Activated CD4-positive, alpha-beta memory T cell treated with anti-CD3 and anti-CD28 coated beads for 36 hours (primary cell): ENCODE results near the gene REPIN1. TPM values are rescaled to one million over a fixed set of nuclear protein-coding genes. Genes with fewer than 3 reads are reported as not detected.

Source experiments
- CTCF ChIA-PET: fragments of 350-600 bp; sonication (Branson Sonifier 250); formaldehyde crosslinking; loops from one replicate; lab custom pipeline; 2021; ENCODE audit warnings: antibody characterized with exemption, inconsistent platforms; lab: Charles Lee
- POLR2A ChIA-PET: fragments of 350-600 bp; sonication (Branson Sonifier 250); formaldehyde crosslinking; loops from one replicate; lab custom pipeline; 2021; ENCODE audit warnings: antibody characterized with exemption; lab: Charles Lee
- DNase-seq: peaks from one replicate; pipeline ENCODE4 v3.0.0-alpha.2; 2020
- H3K27ac Mint-ChIP-seq: one replicate; pipeline ENCODE4 v1.8.0; 2021; ENCODE audit warnings: mixed read lengths
- H3K27me3 Mint-ChIP-seq: one replicate; pipeline ENCODE4 v1.8.0; 2021; ENCODE audit warnings: mixed read lengths
- H3K36me3 Mint-ChIP-seq: one replicate; pipeline ENCODE4 v1.8.0; 2021; ENCODE audit warnings: mixed read lengths
- H3K4me1 Mint-ChIP-seq: one replicate; pipeline ENCODE4 v1.8.0; 2021; ENCODE audit warnings: low read depth, mixed read lengths
- H3K4me3 Mint-ChIP-seq: one replicate; pipeline ENCODE4 v1.8.0; 2021; ENCODE audit warnings: mild to moderate bottlenecking, mixed read lengths
- H3K9me3 Mint-ChIP-seq: one replicate; pipeline ENCODE4 v1.8.0; 2021; ENCODE audit warnings: mixed read lengths
- intact Hi-C: fragments of 100-400 bp; cut with micrococcal nuclease; formaldehyde crosslinking; loops from one replicate; pipeline ENCODE4 v1.15.1; 2023
- total RNA-seq, 2 experiments: library from RNA; stranded (reverse); gene quantifications; one replicate each; pipeline ENCODE4 v1.2.3, GENCODE V29; 2021

Gene REPIN1
- total RNA-seq, 2 experiments from 2014 or later = 52.3 to 56.9 TPM

GRCh38 chr7:150327308-150327707, 41.3 kb upstream of the REPIN1 start:
- no peaks in the 10 kb centered on the region for H3K9me3 Mint-ChIP-seq
- peaks cover 28% of the 10 kb centered on the region for H3K4me1 Mint-ChIP-seq
- DNase-seq = no peak
- H3K27me3 Mint-ChIP-seq = no peaks in the 10 kb centered on the region
- H3K27ac Mint-ChIP-seq = peak overlapping the region; percentile 14
- intact Hi-C loops = no loop called here
- peaks cover 45% of the 10 kb centered on the region for H3K36me3 Mint-ChIP-seq
- ChIA-PET CTCF (no interaction called here), POLR2A (interaction anchor here (1.3 kb wide), 1 partner anchor 41 kb away, joined by 3 read pairs; the partner anchor contains the start of gene REPIN1)
- H3K4me3 Mint-ChIP-seq = no peak overlapping the region

GRCh38 chr7:150329331-150330120, 39.1 kb upstream of the REPIN1 start:
- no peak overlapping the region for H3K4me3 Mint-ChIP-seq
- ChIA-PET CTCF (no interaction called here), POLR2A (interaction anchor here (1.0 kb wide), 1 partner anchor 17 kb away, joined by 3 read pairs; no protein-coding TSS in a partner anchor)
- peaks cover 21% of the 10 kb centered on the region for H3K4me1 Mint-ChIP-seq
- peaks cover 36% of the 10 kb centered on the region for H3K36me3 Mint-ChIP-seq
- no peak overlapping the region for H3K27ac Mint-ChIP-seq
- H3K9me3 Mint-ChIP-seq = no peaks in the 10 kb centered on the region
- no peak for DNase-seq
- intact Hi-C loops = no loop called here
- H3K27me3 Mint-ChIP-seq = no peaks in the 10 kb centered on the region

- H3K36me3 Mint-ChIP-seq = peaks cover 28% of the 10 kb centered on the region
- CTCF ChIA-PET = no interaction called here
- H3K27me3 Mint-ChIP-seq = no peaks in the 10 kb centered on the region
- H3K27ac Mint-ChIP-seq = no peak overlapping the region
- no peak for DNase-seq
- H3K4me1 Mint-ChIP-seq = peaks cover 13% of the 10 kb centered on the region
- H3K4me3 Mint-ChIP-seq = no peak overlapping the region
- H3K9me3 Mint-ChIP-seq = no peaks in the 10 kb centered on the region
- POLR2A ChIA-PET = interaction anchor here (1.0 kb wide), 1 partner anchor 16 kb away, joined by 3 read pairs; no protein-coding TSS in a partner anchor
- intact Hi-C loops = no loop called here
Observed at GRCh38 chr7:150330211-150330885, 38.3 kb upstream of the REPIN1 start.

- intact Hi-C loops = no loop called here
- Mint-ChIP-seq H3K4me1 (no peaks in the 10 kb centered on the region), H3K9me3 (no peaks in the 10 kb centered on the region), H3K27me3 (no peaks in the 10 kb centered on the region), H3K36me3 (peaks cover 16% of the 10 kb centered on the region), H3K4me3 (no peak overlapping the region), H3K27ac (no peak overlapping the region)
- CTCF ChIA-PET = no interaction called here
- DNase-seq = no peak
- POLR2A ChIA-PET = no interaction called here
Observed at GRCh38 chr7:150332852-150333635, 35.6 kb upstream of the REPIN1 start.

- POLR2A ChIA-PET = no interaction called here
- CTCF ChIA-PET = no interaction called here
- Mint-ChIP-seq H3K36me3 (peaks cover 14% of the 10 kb centered on the region), H3K27ac (no peak overlapping the region), H3K4me3 (no peak overlapping the region), H3K27me3 (no peaks in the 10 kb centered on the region), H3K4me1 (no peaks in the 10 kb centered on the region), H3K9me3 (no peaks in the 10 kb centered on the region)
- intact Hi-C loops = no loop called here
- DNase-seq = no peak
Observed at GRCh38 chr7:150333659-150334058, 35.0 kb upstream of the REPIN1 start.

- no peaks in the 10 kb centered on the region for H3K9me3 Mint-ChIP-seq
- no peaks in the 10 kb centered on the region for H3K4me1 Mint-ChIP-seq
- intact Hi-C loops = no loop called here
- no peak overlapping the region for H3K4me3 Mint-ChIP-seq
- peaks cover 12% of the 10 kb centered on the region for H3K36me3 Mint-ChIP-seq
- no peak overlapping the region for H3K27ac Mint-ChIP-seq
- no peak for DNase-seq
- ChIA-PET POLR2A (no interaction called here), CTCF (no interaction called here)
- no peaks in the 10 kb centered on the region for H3K27me3 Mint-ChIP-seq
Observed at GRCh38 chr7:150334108-150334507, 34.5 kb upstream of the REPIN1 start.

GRCh38 chr7:150335108-150335773, 33.4 kb upstream of the REPIN1 start:
- H3K27ac Mint-ChIP-seq = no peak overlapping the region

GRCh38 chr7:150335774-150336112, 32.9 kb upstream of the REPIN1 start:
- POLR2A ChIA-PET = no interaction called here

More at GRCh38 chr7:150335108-150335773, 33.4 kb upstream of the REPIN1 start:
- H3K9me3 Mint-ChIP-seq = no peaks in the 10 kb centered on the region
- ChIA-PET CTCF (interaction anchor here (0.7 kb wide), 1 partner anchor 451 kb away, joined by 3 read pairs; no protein-coding TSS in a partner anchor), POLR2A (no interaction called here)
- peaks cover 2% of the 10 kb centered on the region for H3K4me1 Mint-ChIP-seq
- intact Hi-C loops = no loop called here
- no peak overlapping the region for H3K4me3 Mint-ChIP-seq
- DNase-seq = no peak
- H3K36me3 Mint-ChIP-seq = peaks cover 12% of the 10 kb centered on the region
- H3K27me3 Mint-ChIP-seq = peaks cover 8% of the 10 kb centered on the region

GRCh38 chr7:150336746-150337145, 31.9 kb upstream of the REPIN1 start:
- peaks cover 14% of the 10 kb centered on the region for H3K27me3 Mint-ChIP-seq
- no peak overlapping the region for H3K27ac Mint-ChIP-seq
- peaks cover 9% of the 10 kb centered on the region for H3K36me3 Mint-ChIP-seq
- intact Hi-C loops = no loop called here
- ChIA-PET POLR2A (no interaction called here), CTCF (no interaction called here)
- DNase-seq = no peak
- H3K4me1 Mint-ChIP-seq = peaks cover 4% of the 10 kb centered on the region
- H3K9me3 Mint-ChIP-seq = no peaks in the 10 kb centered on the region
- no peak overlapping the region for H3K4me3 Mint-ChIP-seq

More at GRCh38 chr7:150335774-150336112, 32.9 kb upstream of the REPIN1 start:
- H3K4me1 Mint-ChIP-seq = peaks cover 2% of the 10 kb centered on the region
- DNase-seq = no peak
- no peaks in the 10 kb centered on the region for H3K9me3 Mint-ChIP-seq
- intact Hi-C loops = no loop called here
- CTCF ChIA-PET = interaction anchor here (0.7 kb wide), 1 partner anchor 452 kb away, joined by 3 read pairs; no protein-coding TSS in a partner anchor
- H3K36me3 Mint-ChIP-seq = peaks cover 12% of the 10 kb centered on the region
- H3K27me3 Mint-ChIP-seq = peaks cover 10% of the 10 kb centered on the region
- no peak overlapping the region for H3K4me3 Mint-ChIP-seq
- H3K27ac Mint-ChIP-seq = no peak overlapping the region

- CTCF ChIA-PET = no interaction called here
- POLR2A ChIA-PET = no interaction called here
- DNase-seq = no peak
- Mint-ChIP-seq H3K27ac (no peak overlapping the region), H3K4me1 (peaks cover 4% of the 10 kb centered on the region), H3K27me3 (peaks cover 18% of the 10 kb centered on the region), H3K9me3 (no peaks in the 10 kb centered on the region), H3K4me3 (no peak overlapping the region), H3K36me3 (peaks cover 9% of the 10 kb centered on the region)
- intact Hi-C loops = no loop called here
Observed at GRCh38 chr7:150337179-150337578, 31.4 kb upstream of the REPIN1 start.

GRCh38 chr7:150337659-150338081, 31.0 kb upstream of the REPIN1 start:
- intact Hi-C loops = no loop called here
- H3K4me3 Mint-ChIP-seq = no peak overlapping the region
- H3K9me3 Mint-ChIP-seq = no peaks in the 10 kb centered on the region
- CTCF ChIA-PET = no interaction called here
- peaks cover 9% of the 10 kb centered on the region for H3K36me3 Mint-ChIP-seq
- peaks cover 4% of the 10 kb centered on the region for H3K4me1 Mint-ChIP-seq
- POLR2A ChIA-PET = no interaction called here
- H3K27ac Mint-ChIP-seq = no peak overlapping the region
- DNase-seq = no peak
- peaks cover 20% of the 10 kb centered on the region for H3K27me3 Mint-ChIP-seq
